ENCODE data around the gene TPH1. TPM values are rescaled to one million over a fixed set of nuclear protein-coding genes. Genes with fewer than 3 reads are reported as not detected.

The TPH1 gene
- polyA plus RNA-seq, 1 donor from 2014 or later: 1.2 TPM

- H3K79me2 ChIP-seq (replicated peaks; ENCODE audit: insufficient read depth, low read length): no peaks in the 10 kb centered on the region
- no peaks in the 10 kb centered on the region for H4K20me1 ChIP-seq (ENCODE audit: insufficient read depth)
- H3F3A ChIP-seq (ENCODE audit: insufficient read depth, low read length, poor library complexity, severe bottlenecking): no peaks in the 10 kb centered on the region
- no peaks in the 10 kb centered on the region for H3K9me3 ChIP-seq (ENCODE audit: low read length)
- no peaks in the 10 kb centered on the region for H3K36me3 ChIP-seq (ENCODE audit: insufficient read depth, low read length)
- H3K4me3 ChIP-seq (ENCODE audit: low read length): no peak overlapping the region
- no peak overlapping the region for H3K9ac ChIP-seq (ENCODE audit: low read length)
- H2AFZ ChIP-seq (ENCODE audit: low read depth, low read length): no peak overlapping the region
- no peak overlapping the region for H3K4me2 ChIP-seq (ENCODE audit: low read length)
- no peaks in the 10 kb centered on the region for H3K9me2 ChIP-seq (ENCODE audit: insufficient read depth, low read length)
- no peak overlapping the region for H3K27ac ChIP-seq (ENCODE audit: low read length)
- TF ChIP-seq CTCF (IDR thresholded peaks at IDR 0.05; ENCODE audit: poor library complexity, severe bottlenecking) (no peak), EP300 (conservative IDR thresholded peaks at IDR 0.05; ENCODE audit: poor library complexity, severe bottlenecking) (no peak), SMC3 (conservative IDR thresholded peaks at IDR 0.05; ENCODE audit: poor library complexity) (no peak), RAD21 (conservative IDR thresholded peaks at IDR 0.05) (no peak), MXI1 (conservative IDR thresholded peaks at IDR 0.05; ENCODE audit: poor library complexity, severe bottlenecking) (no peak), TAF1 (IDR thresholded peaks at IDR 0.05; ENCODE audit: low read depth) (no peak), REST (IDR thresholded peaks at IDR 0.05; ENCODE audit: borderline replicate concordance) (no peak), POLR2AphosphoS5 (IDR thresholded peaks at IDR 0.05) (no peak), EZH2 (IDR thresholded peaks at IDR 0.05; ENCODE audit: borderline replicate concordance, insufficient read depth, low read length, poor library complexity, severe bottlenecking) (no peak)
- H3K27me3 ChIP-seq (ENCODE audit: insufficient read depth, low read depth, low read length): no peaks in the 10 kb centered on the region
These were observed 29.4 kb upstream of the TPH1 start for GRCh38 chr11:18075444-18075843.

DNA sequence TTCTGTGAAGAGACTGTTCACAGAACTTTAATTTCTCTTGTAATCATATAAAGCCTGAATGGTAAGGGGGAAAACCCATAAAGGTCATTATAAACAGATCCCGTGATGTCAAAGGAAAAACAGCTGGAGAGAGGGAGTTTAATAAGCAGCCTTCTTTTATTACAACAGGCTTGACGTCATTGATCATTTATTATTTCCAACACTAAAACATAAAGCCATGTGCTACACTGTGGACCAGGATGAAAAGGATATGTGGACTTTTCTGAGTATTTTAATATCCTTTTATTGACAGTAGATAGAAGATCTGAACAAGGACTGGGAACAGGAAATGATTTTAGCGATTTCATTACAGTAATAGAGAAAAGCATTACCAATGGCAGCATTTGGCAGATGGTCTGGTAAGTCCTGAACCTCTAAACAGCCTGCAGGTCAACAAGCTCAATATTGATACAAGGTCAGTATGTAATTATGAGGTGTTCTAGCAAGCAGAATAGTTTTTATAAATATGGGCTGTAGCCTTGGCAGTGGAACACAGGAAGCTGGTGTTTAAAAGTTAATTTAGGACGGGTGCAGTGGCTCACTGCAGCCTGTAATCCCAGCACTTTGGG lies 25.1 kb upstream of the TPH1 start:
- Histone ChIP-seq H3K9me3 (ENCODE audit: low read length) (no peaks in the 10 kb centered on the region), H3K79me2 (replicated peaks; ENCODE audit: insufficient read depth, low read length) (no peaks in the 10 kb centered on the region), H4K20me1 (ENCODE audit: insufficient read depth) (no peaks in the 10 kb centered on the region), H3F3A (ENCODE audit: insufficient read depth, low read length, poor library complexity, severe bottlenecking) (no peaks in the 10 kb centered on the region), H3K27ac (ENCODE audit: low read length) (no peak overlapping the region), H3K9ac (ENCODE audit: low read length) (no peak overlapping the region), H3K4me3 (ENCODE audit: low read length) (no peak overlapping the region), H3K36me3 (ENCODE audit: insufficient read depth, low read length) (no peaks in the 10 kb centered on the region), H2AFZ (ENCODE audit: low read depth, low read length) (no peak overlapping the region), H3K9me2 (ENCODE audit: insufficient read depth, low read length) (no peaks in the 10 kb centered on the region), H3K27me3 (ENCODE audit: insufficient read depth, low read depth, low read length) (no peaks in the 10 kb centered on the region), H3K4me2 (ENCODE audit: low read length) (no peak overlapping the region)
- TF ChIP-seq REST (IDR thresholded peaks at IDR 0.05; ENCODE audit: borderline replicate concordance) (no peak), POLR2AphosphoS5 (IDR thresholded peaks at IDR 0.05) (no peak)

All from neural cell (in vitro differentiated cells).